ENCODE data around the gene AOPEP. TPM values are rescaled to one million over a fixed set of nuclear protein-coding genes. Genes with fewer than 3 reads are reported as not detected.

AOPEP gene
- total and polyA plus RNA-seq, 9 of the 15 experiments (the other 6 are each of a cell fraction or from before 2014, with no cell fraction given) = 4.5 to 19.3 (median 13.5) TPM

- TF ChIP-seq E4F1 (CRISPR knock-in tag; IDR thresholded peaks at IDR 0.05; ENCODE audit: borderline replicate concordance) = no peak
- TF ChIP-seq, protein P1, sequence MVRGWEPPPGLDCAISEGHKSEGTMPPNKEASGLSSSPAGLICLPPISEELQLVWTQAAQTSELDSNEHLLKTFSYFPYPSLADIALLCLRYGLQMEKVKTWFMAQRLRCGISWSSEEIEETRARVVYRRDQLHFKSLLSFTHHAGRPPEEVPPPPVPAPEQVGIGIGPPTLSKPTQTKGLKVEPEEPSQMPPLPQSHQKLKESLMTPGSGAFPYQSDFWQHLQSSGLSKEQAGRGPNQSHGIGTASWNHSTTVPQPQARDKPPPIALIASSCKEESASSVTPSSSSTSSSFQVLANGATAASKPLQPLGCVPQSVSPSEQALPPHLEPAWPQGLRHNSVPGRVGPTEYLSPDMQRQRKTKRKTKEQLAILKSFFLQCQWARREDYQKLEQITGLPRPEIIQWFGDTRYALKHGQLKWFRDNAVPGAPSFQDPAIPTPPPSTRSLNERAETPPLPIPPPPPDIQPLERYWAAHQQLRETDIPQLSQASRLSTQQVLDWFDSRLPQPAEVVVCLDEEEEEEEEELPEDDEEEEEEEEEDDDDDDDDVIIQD (CRISPR knock-in tag; IDR thresholded peaks at IDR 0.05) = no peak
- no peak for TF ChIP-seq CHD1 (IDR thresholded peaks at IDR 0.05; ENCODE audit: low read length)
- TF ChIP-seq ZC3H4 (CRISPR knock-in tag; IDR thresholded peaks at IDR 0.05; ENCODE audit: borderline replicate concordance) = no peak
- TF ChIP-seq ZZZ3 (IDR thresholded peaks at IDR 0.05) = no peak
These were observed 399.2 kb downstream of the AOPEP start (continued) for GRCh38 chr9:95125652-95126051.

- H3K79me2 ChIP-seq (ENCODE audit: control insufficient read depth, insufficient read depth, low read length) = no peaks in the 10 kb centered on the region
- in situ Hi-C loops (cut with MboI) (loop anchor here (10.0 kb wide), 1 partner anchor 342 kb away; no protein-coding TSS in a partner anchor), intact Hi-C loops (cut with micrococcal nuclease) (loop anchor here (1.0 to 10.0 kb wide), 2 partner anchors 445 to 572 kb away; partner anchors contain the start of gene PCAT7)
- H3K4me1 ChIP-seq (replicated peaks in 1 of 2; ENCODE audit: control insufficient read depth in 2 of 2, insufficient read depth in 2 of 2, low read length in 2 of 2) = peaks cover 0 to 6% of the 10 kb centered on the region in 2 experiments; a peak in 2 of 5 replicates
- ATAC-seq = no peak
- no peaks in the 10 kb centered on the region for H4K20me1 ChIP-seq (replicated peaks; ENCODE audit: control insufficient read depth, insufficient read depth, low read length)
- ChIA-PET POLR2A (interaction anchor here (0.6 to 1.2 kb wide), 2 partner anchors 41 to 472 kb away, joined by 3 read pairs; no protein-coding TSS in a partner anchor), CTCF (ENCODE audit: low intra/inter-chr PET ratio) (interaction anchor here (1.8 to 2.1 kb wide), 3 partner anchors 344 to 445 kb away, joined by 8 to 18 read pairs (median 14); no protein-coding TSS in a partner anchor)
- no TSS peak for BruUV-seq (replicated peaks)
- H3K27me3 ChIP-seq (ENCODE audit: control insufficient read depth in 2 of 2, insufficient read depth in 2 of 2, low read length in 2 of 2) = no peaks in the 10 kb centered on the region
- no peak overlapping the region for H3K27ac ChIP-seq (ENCODE audit: extremely low read depth, low read depth, low read length)
- H3K9me1 ChIP-seq (ENCODE audit: control insufficient read depth, insufficient read depth, low read length) = no peaks in the 10 kb centered on the region
- no peak for FAIRE-seq
- H3K4me2 ChIP-seq (ENCODE audit: insufficient read depth, low read length) = no peak overlapping the region
- peaks cover 7% of the 10 kb centered on the region; the same call in 2 of the 3 replicates for H3K36me3 ChIP-seq (ENCODE audit: control insufficient read depth, insufficient read depth, low read length)
- TF ChIP-seq TFE3 (CRISPR knock-in tag; IDR thresholded peaks at IDR 0.05) (no peak), MCM5 (IDR thresholded peaks at IDR 0.05; ENCODE audit: low read depth) (no peak)
- H3K9me3 ChIP-seq (replicated peaks; ENCODE audit: control insufficient read depth, insufficient read depth, low read depth, low read length) = no peaks in the 10 kb centered on the region
- H3K9ac ChIP-seq (ENCODE audit: insufficient read depth in 1 of 2, low read depth in 2 of 2, low read length in 2 of 2) = no peak overlapping the region
- H3K4me3 ChIP-seq = no peak overlapping the region
- H2AFZ ChIP-seq (ENCODE audit: low read depth, low read length) = no peak overlapping the region
- no peak for DNase-seq (ENCODE audit: extremely low read depth in 1 of 4, low spot score in 3 of 4)
- 56% methylated on average over 9 of the region's 9 CpGs for WGBS (ENCODE audit: insufficient coverage, low coverage, missing lambda C conversion rate)
These were observed 400.2 kb downstream of the AOPEP start for GRCh38 chr9:95126739-95127138.

Measured in K562 (cell line).